Measurements from ENCODE around the gene ST3GAL6. TPM values are rescaled to one million over a fixed set of nuclear protein-coding genes. Genes with fewer than 3 reads are reported as not detected.
A peak's percentile ranks its signal among the peaks of the same experiment; 100 is the strongest.

Gene ST3GAL6
- total and polyA plus RNA-seq, 2 of the 8 experiments (the other 6 are each of a cell fraction or from before 2014, with no cell fraction given) = 3.3 to 6.1 TPM

DNA sequence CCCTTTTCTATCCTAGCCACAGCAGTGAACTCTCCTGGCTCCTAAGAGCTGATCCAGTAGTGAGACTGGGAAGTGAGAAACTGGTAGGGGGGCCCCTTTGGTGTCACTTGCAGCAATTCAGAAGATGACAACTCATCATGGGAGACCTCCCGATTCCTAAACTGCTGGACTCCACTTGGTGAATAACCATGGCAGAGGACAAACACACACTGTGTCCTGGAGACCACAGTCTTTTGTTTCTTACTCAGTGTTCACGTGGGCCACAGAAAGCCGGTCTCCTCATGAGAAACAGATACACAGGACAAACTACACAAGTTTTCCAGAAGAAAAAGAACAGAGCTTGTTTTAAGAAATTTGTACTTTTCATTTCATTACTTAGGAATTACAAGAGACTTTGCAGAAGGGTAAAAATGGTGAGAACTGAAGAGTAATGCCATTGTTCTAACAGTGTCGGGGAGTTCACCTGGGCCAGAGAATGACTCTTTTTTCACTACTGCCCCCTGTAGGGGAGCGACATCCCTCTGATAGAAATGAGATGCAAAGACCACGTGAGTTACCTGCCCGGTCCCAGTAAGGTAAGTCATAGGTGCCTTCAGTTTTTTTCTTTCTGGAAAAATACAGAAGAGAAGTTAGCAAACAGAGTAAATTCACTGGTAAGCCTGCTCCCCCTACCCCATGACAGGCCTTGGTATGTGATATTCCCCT lies 38.1 kb downstream of the ST3GAL6 start:
- Histone ChIP-seq H3K79me2 (ENCODE audit: control insufficient read depth in 1 of 2, insufficient read depth in 2 of 2, low read length in 2 of 2) (no peaks in the 10 kb centered on the region), H2BK5ac (ENCODE audit: low read depth, low read length) (no peak overlapping the region)
- peak; percentile 50 for FAIRE-seq

More for the DNA sequence above, 38.1 kb downstream of the ST3GAL6 start:
- Histone ChIP-seq H3K4me2 (ENCODE audit: insufficient read depth in 1 of 2, low read depth in 2 of 2, low read length in 2 of 2) (no peak overlapping the region), H3K36me3 (ENCODE audit: control insufficient read depth in 2 of 4, insufficient read depth in 4 of 4, low read length in 3 of 4) (peaks cover 5 to 37% (median 12%) of the 10 kb centered on the region in 4 experiments), H3K9me3 (ENCODE audit: insufficient read depth in 2 of 2, low read depth in 1 of 2, low read length in 1 of 2) (no peaks in the 10 kb centered on the region), H4K5ac (ENCODE audit: insufficient read length, low read depth, low read length) (no peak overlapping the region), H2AK5ac (ENCODE audit: low read depth, low read length) (no peak overlapping the region), H3K27ac (ENCODE audit: low read depth, low read length) (no peak overlapping the region), H2BK20ac (ENCODE audit: low read length) (no peak overlapping the region), H3K9ac (replicated peaks in 1 of 4; ENCODE audit: extremely low read depth in 1 of 4, low read depth in 3 of 4, low read length in 3 of 4) (no peak overlapping the region), H3K27me3 (replicated peaks in 1 of 4; ENCODE audit: control insufficient read depth in 3 of 4, extremely low read depth in 1 of 4, insufficient read depth in 3 of 4, low read length in 3 of 4) (no peaks in the 10 kb centered on the region), H4K8ac (ENCODE audit: extremely low read depth, insufficient read depth, low read length) (no peak overlapping the region), H3K23me2 (ENCODE audit: low read depth, low read length) (no peaks in the 10 kb centered on the region), H2AFZ (ENCODE audit: low read length) (no peak overlapping the region), H2BK15ac (ENCODE audit: low read length) (no peak overlapping the region), H3K4me1 (replicated peaks in 1 of 4; ENCODE audit: control insufficient read depth in 3 of 4, insufficient read depth in 4 of 4, low read length in 3 of 4) (no peaks in the 10 kb centered on the region), H3K23ac (ENCODE audit: insufficient read length) (no peak overlapping the region), H4K91ac (replicated peaks; ENCODE audit: insufficient read length, low read length) (no peak overlapping the region), H4K20me1 (replicated peaks in 1 of 2; ENCODE audit: control insufficient read depth in 1 of 2, insufficient read depth in 2 of 2, low read length in 2 of 2) (peaks cover 0 to 1% of the 10 kb centered on the region in 2 experiments), H2BK12ac (ENCODE audit: low read depth, low read length) (no peak overlapping the region), H3K4ac (replicated peaks; ENCODE audit: insufficient read length, low read depth, low read length) (no peak overlapping the region), H3K79me1 (ENCODE audit: low read depth, low read length) (no peaks in the 10 kb centered on the region), H3K18ac (ENCODE audit: extremely low read depth, low read length) (no peak overlapping the region), H3K4me3 (ENCODE audit: extremely low read depth in 1 of 4, insufficient read depth in 2 of 4, low read depth in 3 of 4, low read length in 4 of 4) (no peak overlapping the region), H3K14ac (ENCODE audit: insufficient read length) (no peak overlapping the region), H2BK120ac (replicated peaks; ENCODE audit: low read depth, low read length) (no peak overlapping the region), H3K56ac (replicated peaks; ENCODE audit: insufficient read length, low read depth, low read length) (no peak overlapping the region)
- POLR2A ChIA-PET (ENCODE audit: partially characterized antibody) = no interaction called here
- TF ChIP-seq, protein P1, sequence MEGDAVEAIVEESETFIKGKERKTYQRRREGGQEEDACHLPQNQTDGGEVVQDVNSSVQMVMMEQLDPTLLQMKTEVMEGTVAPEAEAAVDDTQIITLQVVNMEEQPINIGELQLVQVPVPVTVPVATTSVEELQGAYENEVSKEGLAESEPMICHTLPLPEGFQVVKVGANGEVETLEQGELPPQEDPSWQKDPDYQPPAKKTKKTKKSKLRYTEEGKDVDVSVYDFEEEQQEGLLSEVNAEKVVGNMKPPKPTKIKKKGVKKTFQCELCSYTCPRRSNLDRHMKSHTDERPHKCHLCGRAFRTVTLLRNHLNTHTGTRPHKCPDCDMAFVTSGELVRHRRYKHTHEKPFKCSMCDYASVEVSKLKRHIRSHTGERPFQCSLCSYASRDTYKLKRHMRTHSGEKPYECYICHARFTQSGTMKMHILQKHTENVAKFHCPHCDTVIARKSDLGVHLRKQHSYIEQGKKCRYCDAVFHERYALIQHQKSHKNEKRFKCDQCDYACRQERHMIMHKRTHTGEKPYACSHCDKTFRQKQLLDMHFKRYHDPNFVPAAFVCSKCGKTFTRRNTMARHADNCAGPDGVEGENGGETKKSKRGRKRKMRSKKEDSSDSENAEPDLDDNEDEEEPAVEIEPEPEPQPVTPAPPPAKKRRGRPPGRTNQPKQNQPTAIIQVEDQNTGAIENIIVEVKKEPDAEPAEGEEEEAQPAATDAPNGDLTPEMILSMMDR (IDR thresholded peaks at IDR 0.05; ENCODE audit: control extremely low read depth in 1 of 3, insufficient read depth in 1 of 3, low read depth in 1 of 3, low read length in 3 of 3) = peak; percentile 36 to 57 (median 40); a peak in 3 of 4 replicates
- TF ChIP-seq NRF1 (IDR thresholded peaks at IDR 0.05; ENCODE audit: low read depth, low read length) = no peak
- TF ChIP-seq, protein P2, sequence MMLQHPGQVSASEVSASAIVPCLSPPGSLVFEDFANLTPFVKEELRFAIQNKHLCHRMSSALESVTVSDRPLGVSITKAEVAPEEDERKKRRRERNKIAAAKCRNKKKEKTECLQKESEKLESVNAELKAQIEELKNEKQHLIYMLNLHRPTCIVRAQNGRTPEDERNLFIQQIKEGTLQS (IDR thresholded peaks at IDR 0.05; ENCODE audit: insufficient read depth, low read depth, low read length) = no peak
- TF ChIP-seq RAD21 (IDR thresholded peaks at IDR 0.05 in 1 of 2, conservative IDR thresholded peaks at IDR 0.05 in 1 of 2; ENCODE audit: low read depth in 2 of 2, low read length in 2 of 2) = peak; percentile 41 to 45; a peak in 3 of 4 replicates
- TF ChIP-seq SP1 (IDR thresholded peaks at IDR 0.05; ENCODE audit: low read depth, low read length) = no peak
- DNase-seq (ENCODE audit: low read depth in 1 of 2, low spot score in 2 of 2) = peak in 1 of 2 experiments; percentile 56
- 91% methylated on average over 7 of the region's 7 CpGs; no CpG with 5 or more reads in 1 of the 2 experiments for WGBS, 2 experiments (ENCODE audit: extremely low coverage in 1 of 2, insufficient coverage in 1 of 2, insufficient read length in 1 of 2, insufficient replicate concordance in 2 of 2, low coverage in 1 of 2, low lambda C conversion rate in 2 of 2, missing lambda C conversion rate in 1 of 2)
- CTCF ChIA-PET (ENCODE audit: partially characterized antibody) = interaction anchor here (0.6 to 2.3 kb wide), 16 partner anchors 13 to 204 kb away, joined by 3 to 8 read pairs (median 3); no protein-coding TSS in a partner anchor
